Germinal center (tissue), 1 donor: ENCODE data around the gene NIPSNAP2.
"Not testable (repeated sequence)": the region's sequence is repeated elsewhere in the genome, so short reads cannot be mapped to it uniquely, and the experiment has no call there.

Experiments
- DNase-seq: peaks from one replicate; pipeline ENCODE4 v3.0.0; 2012; ENCODE audit warnings: mixed read lengths, low spot score

The NIPSNAP2 gene

DNA sequence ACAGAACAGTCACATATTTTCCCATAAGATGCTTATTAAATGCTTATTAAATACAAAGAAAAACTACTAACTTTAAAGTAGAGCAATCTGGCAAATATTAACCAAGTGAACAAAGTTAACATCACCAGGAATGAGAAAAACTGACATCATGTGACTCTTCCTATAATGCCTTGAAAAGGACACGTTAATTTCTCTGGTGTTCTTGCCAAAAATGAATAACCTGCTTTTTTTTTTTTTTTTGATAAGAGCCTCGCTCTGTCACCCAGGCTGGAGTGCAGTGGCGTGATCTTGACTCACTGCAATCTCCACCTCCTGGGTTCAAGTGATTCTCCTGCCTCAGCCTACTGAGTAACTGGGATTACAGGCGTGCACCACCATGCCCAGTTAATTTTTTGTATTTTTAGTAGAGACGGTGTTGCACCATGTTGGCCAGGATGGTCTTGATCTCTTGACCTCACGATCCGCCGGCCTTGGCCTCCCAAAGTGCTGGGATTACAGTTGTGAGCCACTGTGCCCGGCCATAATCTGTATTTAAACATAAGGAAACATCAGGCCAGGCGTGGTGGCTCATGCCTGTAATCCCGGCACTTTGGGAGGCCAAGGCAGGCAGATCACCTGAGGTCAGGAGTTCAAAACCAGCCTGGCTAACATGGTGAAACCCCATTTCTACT is 83.2 kb downstream of the NIPSNAP2 start:
- DNase-seq, result not testable (repeated sequence)

- DNase-seq, result no peak
Observed at GRCh38 chr7:56048245-56048644, 83.9 kb downstream of the NIPSNAP2 start.

- DNase-seq, result not testable (repeated sequence)
Observed at GRCh38 chr7:56048763-56049162, 84.4 kb downstream of the NIPSNAP2 start.
